H1 (cell line): ENCODE data around the gene KCNJ18. TPM values are rescaled to one million over a fixed set of nuclear protein-coding genes. Genes with fewer than 3 reads are reported as not detected.
"Not testable (repeated sequence)": the region's sequence is repeated elsewhere in the genome, so short reads cannot be mapped to it uniquely, and the experiment has no call there.

ENCODE experiments used
- CTCF ChIA-PET: fragments of 300-600 bp; sonication (Branson Sonifier 250); formaldehyde crosslinking; loops from one replicate; lab custom pipeline; 2021; ENCODE audit not compliant: partially characterized antibody; lab: Charles Lee
- POLR2A ChIA-PET: fragments of 300-600 bp; sonication (Branson Sonifier 250); formaldehyde crosslinking; loops from one replicate; lab custom pipeline; 2021; ENCODE audit warnings: inconsistent platforms; ENCODE audit not compliant: partially characterized antibody; lab: Charles Lee
- DNase-seq, 2 experiments: peaks; one replicate each; pipeline versions ENCODE4 v3.0.0 to v3.0.0-alpha.2; 2010 to 2022; ENCODE audit warnings: low spot score in 2 of 2, low read depth in 1 of 2, mixed read lengths in 1 of 2
- FAIRE-seq: peaks from 2 replicates; lab custom pipeline; 2011; peaks lifted over from hg19 to GRCh38; lab: Jason Lieb, UNC
- H2AFZ ChIP-seq: 2 replicates; pipeline ENCODE4 v1.8.1; 2012; ENCODE audit warnings: low read length, inconsistent platforms
- H2AK5ac ChIP-seq: 2 replicates; pipeline ENCODE4 v1.6.1; 2013; ENCODE audit warnings: low read depth, low read length
- H2BK120ac ChIP-seq: replicated peaks from 2 replicates; pipeline ENCODE3; 2013; ENCODE audit warnings: low read depth, low read length, inconsistent platforms
- H2BK12ac ChIP-seq: 2 replicates; pipeline ENCODE4 v1.6.1; 2013; ENCODE audit warnings: low read depth, low read length
- H2BK15ac ChIP-seq: 2 replicates; pipeline ENCODE4 v1.6.1; 2013; ENCODE audit warnings: low read length
- H2BK20ac ChIP-seq: 2 replicates; pipeline ENCODE4 v1.6.1; 2013; ENCODE audit warnings: low read length
- H2BK5ac ChIP-seq: 2 replicates; pipeline ENCODE4 v1.6.1; 2013; ENCODE audit warnings: low read depth, low read length
- H3K14ac ChIP-seq: 2 replicates; pipeline ENCODE4 v1.6.1; 2013; ENCODE audit warnings: inconsistent platforms; ENCODE audit not compliant: insufficient read length
- H3K18ac ChIP-seq: 2 replicates; pipeline ENCODE4 v1.6.1; 2013; ENCODE audit warnings: low read length; ENCODE audit errors: extremely low read depth
- H3K23ac ChIP-seq: 2 replicates; pipeline ENCODE4 v1.6.1; 2013; ENCODE audit warnings: inconsistent platforms; ENCODE audit not compliant: insufficient read length
- H3K23me2 ChIP-seq: 2 replicates; pipeline ENCODE4 v1.6.1; 2013; ENCODE audit warnings: low read depth, low read length
- H3K27ac ChIP-seq: 2 replicates; pipeline ENCODE4 v1.6.1; 2011; ENCODE audit warnings: low read depth, low read length, inconsistent platforms
- H3K27me3 ChIP-seq, 4 experiments: replicated peaks in 1 of 4; 1 replicate in 1 of 4; 2 replicates in 3 of 4; pipeline versions ENCODE4 v1.6.1 to v1.8.1; 2011 to 2013; ENCODE audit warnings: low read length in 3 of 4, mild to moderate bottlenecking in 3 of 4, inconsistent platforms in 2 of 4, mixed read lengths in 2 of 4, moderate library complexity in 1 of 4; ENCODE audit not compliant: control insufficient read depth in 3 of 4, insufficient read depth in 3 of 4; ENCODE audit errors: extremely low read depth in 1 of 4
- H3K36me3 ChIP-seq, 4 experiments: 2 replicates each; pipeline versions ENCODE4 v1.6.1 to v1.8.1; 2011 to 2013; ENCODE audit warnings: mild to moderate bottlenecking in 4 of 4, low read length in 3 of 4, moderate library complexity in 2 of 4, control low read depth in 1 of 4, inconsistent platforms in 1 of 4; ENCODE audit not compliant: insufficient read depth in 4 of 4, control insufficient read depth in 2 of 4
- H3K4ac ChIP-seq: replicated peaks from 2 replicates; pipeline ENCODE3; 2013; ENCODE audit warnings: low read length, low read depth, mixed read lengths, inconsistent platforms; ENCODE audit not compliant: insufficient read length
- H3K4me1 ChIP-seq, 4 experiments: replicated peaks in 1 of 4; 1 replicate in 1 of 4; 2 replicates in 3 of 4; pipeline versions ENCODE4 v1.6.1 to v1.8.1; 2011 to 2013; ENCODE audit warnings: low read length in 3 of 4, inconsistent platforms in 2 of 4, mixed read lengths in 1 of 4; ENCODE audit not compliant: insufficient read depth in 4 of 4, control insufficient read depth in 3 of 4
- H3K4me2 ChIP-seq, 2 experiments: 2 replicates each; pipeline versions ENCODE4 v1.6.1 to v1.8.1; 2011 to 2013; ENCODE audit warnings: low read depth in 2 of 2, low read length in 2 of 2, control low read depth in 1 of 2, inconsistent platforms in 1 of 2, mild to moderate bottlenecking in 1 of 2; ENCODE audit not compliant: insufficient read depth in 1 of 2
- H3K4me3 ChIP-seq, 4 experiments: fragments of 200-600, 300-600 bp in 1 of 4; sonication (generic), shearing (Covaris generic), sonication (Bioruptor Twin) in 1 of 4; 2 replicates each; pipeline versions ENCODE4 v1.5.1 to v1.8.1; 2011 to 2016; ENCODE audit warnings: low read length in 4 of 4, low read depth in 3 of 4, control low read depth in 2 of 4, inconsistent platforms in 2 of 4, mild to moderate bottlenecking in 2 of 4, mixed read lengths in 1 of 4, moderate library complexity in 1 of 4; ENCODE audit not compliant: insufficient read depth in 2 of 4; ENCODE audit errors: extremely low read depth in 1 of 4
- H3K56ac ChIP-seq: replicated peaks from 2 replicates; pipeline ENCODE3; 2013; ENCODE audit warnings: low read depth, mild to moderate bottlenecking, mixed read lengths, low read length, inconsistent platforms; ENCODE audit not compliant: insufficient read length
- H3K79me1 ChIP-seq: 2 replicates; pipeline ENCODE4 v1.6.1; 2013; ENCODE audit warnings: low read depth, low read length, control low read depth
- H3K79me2 ChIP-seq, 2 experiments: 2 replicates each; pipeline versions ENCODE4 v1.6.1 to v1.8.1; 2012 to 2013; ENCODE audit warnings: low read length in 2 of 2, mild to moderate bottlenecking in 2 of 2, inconsistent platforms in 1 of 2; ENCODE audit not compliant: insufficient read depth in 2 of 2, control insufficient read depth in 1 of 2
- H3K9ac ChIP-seq, 4 experiments: replicated peaks in 1 of 4; 1 replicate in 1 of 4; 2 replicates in 3 of 4; pipeline versions ENCODE4 v1.6.1 to v1.8.1; 2011 to 2013; ENCODE audit warnings: low read depth in 3 of 4, low read length in 3 of 4, control low read depth in 2 of 4, mild to moderate bottlenecking in 2 of 4, moderate library complexity in 2 of 4, inconsistent platforms in 1 of 4; ENCODE audit errors: extremely low read depth in 1 of 4
- H3K9me3 ChIP-seq, 2 experiments: 2 replicates each; pipeline versions ENCODE4 v1.6.1 to v1.8.1; 2012 to 2013; ENCODE audit warnings: mild to moderate bottlenecking in 2 of 2, moderate library complexity in 2 of 2, control low read depth in 1 of 2, inconsistent platforms in 1 of 2, low read depth in 1 of 2, low read length in 1 of 2, mixed read lengths in 1 of 2; ENCODE audit not compliant: insufficient read depth in 2 of 2
- H4K20me1 ChIP-seq, 2 experiments: replicated peaks in 1 of 2; 2 replicates each; pipeline versions ENCODE3 to v1.8.1; 2011 to 2013; ENCODE audit warnings: inconsistent platforms in 2 of 2, low read length in 2 of 2, mild to moderate bottlenecking in 1 of 2; ENCODE audit not compliant: insufficient read depth in 2 of 2, control insufficient read depth in 1 of 2
- H4K5ac ChIP-seq: 2 replicates; pipeline ENCODE4 v1.6.1; 2013; ENCODE audit warnings: low read length, low read depth, mixed read lengths, inconsistent platforms; ENCODE audit not compliant: insufficient read length
- H4K8ac ChIP-seq: 2 replicates; pipeline ENCODE4 v1.8.0; 2013; ENCODE audit warnings: mild to moderate bottlenecking, moderate library complexity, low read length, inconsistent platforms; ENCODE audit not compliant: insufficient read depth; ENCODE audit errors: extremely low read depth
- H4K91ac ChIP-seq: replicated peaks from 2 replicates; pipeline ENCODE3; 2013; ENCODE audit warnings: low read length, mixed read lengths, inconsistent platforms; ENCODE audit not compliant: insufficient read length
- WGBS, 2 experiments: shearing (Covaris generic) in 1 of 2; methylation state at CpG; one replicate each; pipeline versions ENCODE4 v1.1.6 to v1.1.7; 2013 to 2015; ENCODE audit warnings: low lambda C conversion rate in 2 of 2, mixed read lengths in 2 of 2, inconsistent platforms in 1 of 2, low coverage in 1 of 2, missing lambda C conversion rate in 1 of 2; ENCODE audit not compliant: insufficient replicate concordance in 2 of 2, insufficient coverage in 1 of 2, insufficient read length in 1 of 2; ENCODE audit errors: extremely low coverage in 1 of 2, missing lambda C conversion rate in 1 of 2; 5-methylcytosine and 5-hydroxymethylcytosine counted together
- polyA plus RNA-seq, 7 experiments: library from polyadenylated mRNA; depleted of rRNA in 3 of 7; stranded (reverse) in 5 of 7; unstranded in 2 of 7; fragments of >200 nt in 5 of 7; fragments of 200-250 nt in 2 of 7; gene quantifications; 1 replicate in 5 of 7; 2 replicates in 1 of 7; 4 replicates in 1 of 7; pipeline versions ENCODE4 v1.2.1 to v1.2.3, GENCODE V29; 2011 to 2013; ENCODE audit warnings: missing spikeins in 2 of 7, mixed read lengths in 2 of 7
- total RNA-seq: library from RNA; stranded (reverse); fragmentation: NEBNext Ultra II Directional; extraction: Animal tissue kit (Norgen Biotek cat#: 25700); gene quantifications from 2 replicates; pipeline ENCODE4 v1.2.1, GENCODE V29; 2021

Gene KCNJ18
- total and polyA plus RNA-seq, 2 of the 8 experiments (the other 6 are each of a cell fraction or from before 2014, with no cell fraction given): not detected

DNA sequence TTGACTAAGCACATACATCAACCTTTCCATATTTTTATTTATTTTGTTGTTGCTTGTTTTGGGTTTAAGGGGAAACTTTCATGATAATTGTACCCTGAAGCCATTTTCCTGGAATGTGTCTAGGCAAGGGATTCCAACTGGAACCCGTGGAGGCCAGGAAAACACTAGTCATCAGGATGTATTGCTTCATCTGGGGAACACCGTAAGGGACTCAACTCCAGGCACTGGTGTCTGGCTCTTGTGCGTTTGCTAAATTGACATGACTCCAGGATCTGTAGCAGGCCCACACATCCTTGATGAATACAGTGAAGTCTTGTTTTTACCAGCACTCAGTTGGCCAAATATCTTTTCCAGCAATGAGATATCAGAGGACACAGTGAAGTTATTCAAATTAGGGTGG lies 21.3 kb downstream of the KCNJ18 start:
- H3K4me2 ChIP-seq, DNase-seq, H3K23ac ChIP-seq, H3K4me3 ChIP-seq, H3K18ac ChIP-seq, H2BK5ac ChIP-seq, FAIRE-seq, H2BK12ac ChIP-seq, H2BK20ac ChIP-seq, H4K8ac ChIP-seq, POLR2A ChIA-PET, H3K56ac ChIP-seq, H3K79me1 ChIP-seq, CTCF ChIA-PET, H2BK15ac ChIP-seq, H3K4ac ChIP-seq, H3K4me1 ChIP-seq, H3K14ac ChIP-seq, H4K20me1 ChIP-seq, H2AFZ ChIP-seq, H3K79me2 ChIP-seq, H2AK5ac ChIP-seq, H4K91ac ChIP-seq, H2BK120ac ChIP-seq, H3K27ac ChIP-seq, H3K9ac ChIP-seq, H3K23me2 ChIP-seq, H3K36me3 ChIP-seq, H4K5ac ChIP-seq, H3K27me3 ChIP-seq: not testable (repeated sequence)
- WGBS, 2 experiments: 38% methylated on average over 1 of the region's 3 CpGs; no CpG with 5 or more reads in 1 of the 2 experiments
- peaks cover 16 to 55% of the 10 kb centered on the region in 2 experiments for H3K9me3 ChIP-seq

DNA sequence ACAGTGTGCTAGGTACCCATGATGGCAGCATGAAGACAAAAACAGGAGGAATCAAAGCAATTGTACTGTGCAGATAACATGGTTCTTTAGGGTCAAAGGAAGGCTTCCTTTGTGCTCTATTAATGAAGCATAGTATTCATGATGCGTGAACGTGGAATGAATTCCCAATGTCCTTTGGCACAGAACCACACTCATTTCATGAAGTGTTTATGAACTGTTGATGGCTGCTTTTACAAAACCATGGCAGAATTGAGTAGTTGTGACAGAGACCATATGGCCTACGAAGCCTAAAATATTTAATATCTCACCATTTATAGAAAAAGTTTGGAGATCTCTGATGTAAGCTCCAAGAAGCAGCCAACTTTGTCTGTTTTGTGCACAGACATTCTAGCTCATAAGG lies 22.4 kb downstream of the KCNJ18 start:
- CTCF ChIA-PET, H2BK5ac ChIP-seq, H3K23me2 ChIP-seq, H3K79me1 ChIP-seq, H3K27ac ChIP-seq, H3K36me3 ChIP-seq, H3K18ac ChIP-seq, H2BK120ac ChIP-seq, H2BK12ac ChIP-seq, H3K79me2 ChIP-seq, H2AFZ ChIP-seq, H4K5ac ChIP-seq, H3K4me3 ChIP-seq, H3K27me3 ChIP-seq, DNase-seq, H3K4me1 ChIP-seq, H4K91ac ChIP-seq, H3K56ac ChIP-seq, H3K23ac ChIP-seq, H2AK5ac ChIP-seq, H3K14ac ChIP-seq, H4K8ac ChIP-seq, H2BK15ac ChIP-seq, H4K20me1 ChIP-seq, H2BK20ac ChIP-seq, POLR2A ChIA-PET, H3K4ac ChIP-seq, H3K9ac ChIP-seq, FAIRE-seq, H3K4me2 ChIP-seq: not testable (repeated sequence)
- H3K9me3 ChIP-seq: peaks cover 13 to 57% of the 10 kb centered on the region in 2 experiments
- 71% methylated on average over 3 of the region's 3 CpGs; no CpG with 5 or more reads in 1 of the 2 experiments for WGBS, 2 experiments
